Pancreas (tissue), 10 donors: ENCODE data around the gene BCAN. TPM values are rescaled to one million over a fixed set of nuclear protein-coding genes. Genes with fewer than 3 reads are reported as not detected.

Source experiments
- ATAC-seq, 4 donors: fragments of 200-7000 bp; cut with Tn5 transposase; one replicate each; pipeline versions ENCODE4 v1.8.0 to v1.9.1; 2020; ENCODE audit warnings: mild to moderate bottlenecking in 4 of 4, moderate library complexity in 4 of 4
- DNase-seq, 6 donors: peaks; one replicate each; pipeline ENCODE4 v3.0.0-alpha.2; 2020
- FAIRE-seq: peaks from 2 replicates; lab custom pipeline; 2012; peaks lifted over from hg19 to GRCh38; lab: Jason Lieb, UNC
- H3K27ac ChIP-seq, 4 donors: fragments of 200-600 bp; sonication (generic); 1 replicate in 3 of 4; 2 replicates in 1 of 4; pipeline versions ENCODE4 v1.5.0 to v1.8.0; 2020
- H3K27me3 ChIP-seq, 4 donors: fragments of 200-600 bp; one replicate each; pipeline ENCODE4 v1.8.0; 2021
- H3K36me3 ChIP-seq, 3 donors: fragments of 200-600 bp; sonication (generic) in 1 of 3; one replicate each; pipeline versions ENCODE4 v1.5.0 to v1.8.0; 2020 to 2021
- H3K4me1 ChIP-seq, 3 donors: fragments of 200-600 bp; one replicate each; pipeline ENCODE4 v1.8.0; 2021
- H3K4me3 ChIP-seq, 4 donors: fragments of 200-600 bp; sonication (generic) in 2 of 4; one replicate each; pipeline versions ENCODE4 v1.5.0 to v1.8.0; 2020 to 2021
- H3K9me3 ChIP-seq, 4 donors: fragments of 200-600 bp; one replicate each; pipeline ENCODE4 v1.8.0; 2021
- CTCF ChIP-seq, 4 donors: fragments of 200-600 bp; sonication (generic) in 3 of 4; IDR thresholded peaks; one replicate each; pipeline versions ENCODE4 v1.5.0 to v1.8.0; 2021; ENCODE audit warnings: antibody characterized with exemption in 4 of 4
- WGBS, 2 donors: extraction: QIAGEN DNeasy Blood & Tissue Kit; methylation state at CpG; one replicate each; pipeline ENCODE4 v1.1.7; 2013; 5-methylcytosine and 5-hydroxymethylcytosine counted together
- intact Hi-C, 3 donors: fragments of 100-400 bp; cut with DNase I; formaldehyde crosslinking; loops; one replicate each; pipeline versions ENCODE4 v1.11.1 to v1.14.2; 2022
- polyA plus RNA-seq, 2 donors: library from polyadenylated mRNA; stranded (reverse); fragments of 200-250 nt; gene quantifications; one replicate each; pipeline ENCODE4 v1.2.3, GENCODE V29; 2013
- total RNA-seq, 6 donors: library from RNA; stranded (reverse); fragmentation: NEBNext Ultra II Directional in 4 of 6; extraction: Animal tissue kit (Norgen Biotek cat#: 25700) in 4 of 6; gene quantifications; one replicate each; pipeline versions ENCODE4 v1.2.1 to v1.2.4, GENCODE V29; 2021 to 2023
- donor health status: healthy with polysubstance abuse.
- donor health status: DM: no; HTN: no; CAD: no; lungs with moderate emphysema.
- donor health status: DM: no; HTN: no; CAD: no.
- donor health status: control.
- donor health status: control.
- donor health status: Bipolar disorder and iron deficiency.
- donor health status: DM: yes; HTN: yes; CAD: no.
- donor health status: DM: no; HTN: no; CAD: no.
- donor health status: DM: no; HTN: no; CAD: no.
- donor health status: DM: yes; HTN: yes; CAD: no.

Gene BCAN
- total and polyA plus RNA-seq, 8 donors: 0.12 TPM; not detected in 7

- intact Hi-C loops: no loop called here
- H3K27me3 ChIP-seq: peaks cover 0 to 23% (median 3%) of the 10 kb centered on the region in 4 donors
Observed at GRCh38 chr1:156645666-156646065, 3.7 kb downstream of the BCAN start.

GRCh38 chr1:156646738-156647211 lies 4.9 kb downstream of the BCAN start:
- Histone ChIP-seq H3K9me3 (no peaks in the 10 kb centered on the region), H3K4me1 (peaks cover 5% of the 10 kb centered on the region in 3 donors), H3K27ac (no peak overlapping the region), H3K4me3 (no peak overlapping the region), H3K27me3 (peaks cover 0 to 15% (median 3%) of the 10 kb centered on the region in 4 donors), H3K36me3 (no peaks in the 10 kb centered on the region)
- intact Hi-C loops: no loop called here
- FAIRE-seq (no peak), DNase-seq (no peak), ATAC-seq (no peak)
- 17 to 22% methylated on average over 45 to 51 of the region's 51 CpGs for WGBS, 2 donors
- no peak for TF ChIP-seq CTCF (IDR thresholded peaks at IDR 0.05)

More at GRCh38 chr1:156645666-156646065, 3.7 kb downstream of the BCAN start:
- FAIRE-seq (no peak), ATAC-seq (no peak), DNase-seq (no peak)
- Histone ChIP-seq H3K9me3 (no peaks in the 10 kb centered on the region), H3K4me3 (no peak overlapping the region), H3K4me1 (peaks cover 5 to 8% (median 5%) of the 10 kb centered on the region in 3 donors), H3K36me3 (no peaks in the 10 kb centered on the region), H3K27ac (no peak overlapping the region)
- TF ChIP-seq CTCF (IDR thresholded peaks at IDR 0.05): no peak
- 76 to 90% methylated on average over 1 of the region's 1 CpG for WGBS, 2 donors

- H3K9me3 ChIP-seq: no peaks in the 10 kb centered on the region
- no peak for DNase-seq
- FAIRE-seq: no peak
- intact Hi-C loops: no loop called here
- WGBS, 2 donors: 80 to 82% methylated on average over 10 of the region's 10 CpGs
- ATAC-seq: no peak
- no peak overlapping the region for H3K27ac ChIP-seq
- no peak for TF ChIP-seq CTCF (IDR thresholded peaks at IDR 0.05)
- peaks cover 0 to 10% (median 3%) of the 10 kb centered on the region in 4 donors for H3K27me3 ChIP-seq
- no peaks in the 10 kb centered on the region for H3K4me1 ChIP-seq
- no peak overlapping the region for H3K4me3 ChIP-seq
- no peaks in the 10 kb centered on the region for H3K36me3 ChIP-seq
Observed at GRCh38 chr1:156647351-156647750, 5.4 kb downstream of the BCAN start.

- H3K4me3 ChIP-seq: no peak overlapping the region
- ATAC-seq: no peak
Observed at GRCh38 chr1:156648496-156648895, 6.6 kb downstream of the BCAN start.

More at GRCh38 chr1:156648496-156648895, 6.6 kb downstream of the BCAN start:
- DNase-seq: no peak
- H3K36me3 ChIP-seq: no peaks in the 10 kb centered on the region
- WGBS, 2 donors: 76 to 83% methylated on average over 10 of the region's 10 CpGs
- intact Hi-C loops: no loop called here
- peaks cover 0 to 7% (median 3%) of the 10 kb centered on the region in 4 donors for H3K27me3 ChIP-seq
- no peak overlapping the region for H3K27ac ChIP-seq
- H3K9me3 ChIP-seq: no peaks in the 10 kb centered on the region
- no peak for FAIRE-seq
- TF ChIP-seq CTCF (IDR thresholded peaks at IDR 0.05): no peak
- H3K4me1 ChIP-seq: no peaks in the 10 kb centered on the region
